ENCODE results near the gene TSPEAR.
A peak's percentile ranks its signal among the peaks of the same experiment; 100 is the strongest.

TSPEAR gene

DNA sequence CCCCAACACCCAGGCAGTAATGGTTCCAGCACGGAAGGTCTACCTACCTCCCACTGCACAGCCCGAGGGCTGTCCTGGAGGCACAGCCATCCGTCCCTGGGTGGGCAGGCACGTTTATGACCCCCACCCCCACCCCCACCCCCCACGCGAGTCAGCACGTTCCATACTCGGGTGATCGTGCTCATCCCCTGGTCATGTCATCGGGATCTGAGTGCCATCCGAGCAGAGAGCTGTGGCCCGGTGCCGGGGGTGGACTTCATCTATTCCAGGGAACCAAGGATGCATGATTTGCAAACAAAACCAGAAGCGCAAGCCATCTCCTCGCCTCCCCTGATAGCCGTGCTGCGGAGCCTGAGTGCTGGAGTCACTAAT, 1.1 kb downstream of the TSPEAR start:
- in situ Hi-C loops (cut with MboI; ENCODE audit: low sequenced_read_pairs, unreplicated experiment): no loop called here
- no peak for DNase-seq (ENCODE audit: low spot score)
- TF ChIP-seq, protein P1, sequence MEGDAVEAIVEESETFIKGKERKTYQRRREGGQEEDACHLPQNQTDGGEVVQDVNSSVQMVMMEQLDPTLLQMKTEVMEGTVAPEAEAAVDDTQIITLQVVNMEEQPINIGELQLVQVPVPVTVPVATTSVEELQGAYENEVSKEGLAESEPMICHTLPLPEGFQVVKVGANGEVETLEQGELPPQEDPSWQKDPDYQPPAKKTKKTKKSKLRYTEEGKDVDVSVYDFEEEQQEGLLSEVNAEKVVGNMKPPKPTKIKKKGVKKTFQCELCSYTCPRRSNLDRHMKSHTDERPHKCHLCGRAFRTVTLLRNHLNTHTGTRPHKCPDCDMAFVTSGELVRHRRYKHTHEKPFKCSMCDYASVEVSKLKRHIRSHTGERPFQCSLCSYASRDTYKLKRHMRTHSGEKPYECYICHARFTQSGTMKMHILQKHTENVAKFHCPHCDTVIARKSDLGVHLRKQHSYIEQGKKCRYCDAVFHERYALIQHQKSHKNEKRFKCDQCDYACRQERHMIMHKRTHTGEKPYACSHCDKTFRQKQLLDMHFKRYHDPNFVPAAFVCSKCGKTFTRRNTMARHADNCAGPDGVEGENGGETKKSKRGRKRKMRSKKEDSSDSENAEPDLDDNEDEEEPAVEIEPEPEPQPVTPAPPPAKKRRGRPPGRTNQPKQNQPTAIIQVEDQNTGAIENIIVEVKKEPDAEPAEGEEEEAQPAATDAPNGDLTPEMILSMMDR (IDR thresholded peaks at IDR 0.05; ENCODE audit: borderline replicate concordance, control extremely low read depth, extremely low read depth, insufficient read depth, missing control alignments): no peak

DNA sequence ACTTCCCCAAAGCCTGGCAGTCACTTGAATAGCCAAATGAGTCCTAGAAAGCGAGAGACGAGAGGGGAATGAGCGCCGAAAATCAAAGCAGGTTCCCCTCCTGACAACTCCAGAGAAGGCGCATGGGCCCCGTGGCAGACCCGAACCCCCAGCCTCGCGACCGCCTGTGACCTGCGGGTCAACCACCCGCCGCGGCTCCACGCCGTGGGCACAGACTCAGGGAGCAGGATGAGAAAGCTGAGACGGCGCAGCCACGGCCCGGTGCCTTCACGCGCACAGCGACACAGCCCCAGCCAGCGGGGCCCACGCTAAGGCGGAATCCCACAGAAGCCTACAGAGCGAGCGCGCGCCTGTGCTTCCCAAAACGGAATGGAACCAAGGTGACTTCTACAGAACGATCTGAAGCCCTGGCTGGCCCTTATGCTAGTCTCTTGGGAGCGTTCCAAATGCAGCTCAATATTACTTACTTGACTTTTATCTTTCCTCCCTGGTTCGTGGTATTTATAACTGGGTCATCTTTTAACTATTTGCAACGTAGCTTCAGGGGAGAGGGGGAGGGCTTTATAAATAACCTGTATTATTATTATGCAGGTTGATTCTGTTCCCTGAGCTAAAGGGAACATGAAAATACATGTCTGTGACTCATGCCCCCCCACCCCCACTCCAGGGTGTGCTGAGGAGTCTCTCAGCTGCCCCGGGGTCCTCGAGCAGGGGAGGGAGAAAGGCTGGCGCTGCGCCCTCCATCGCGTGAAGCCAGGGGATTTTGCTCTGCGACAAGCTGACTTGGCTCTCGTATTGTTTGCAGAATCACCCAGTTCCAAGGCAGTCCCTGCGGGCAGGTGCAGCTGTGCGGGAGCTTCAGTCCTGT, 1.7 kb downstream of the TSPEAR start:
- TF ChIP-seq, protein P1 (IDR thresholded peaks at IDR 0.05; ENCODE audit: borderline replicate concordance, control extremely low read depth, extremely low read depth, insufficient read depth, missing control alignments): no peak
- in situ Hi-C loops (cut with MboI; ENCODE audit: low sequenced_read_pairs, unreplicated experiment): no loop called here
- DNase-seq (ENCODE audit: low spot score): peak; percentile 32

DNA sequence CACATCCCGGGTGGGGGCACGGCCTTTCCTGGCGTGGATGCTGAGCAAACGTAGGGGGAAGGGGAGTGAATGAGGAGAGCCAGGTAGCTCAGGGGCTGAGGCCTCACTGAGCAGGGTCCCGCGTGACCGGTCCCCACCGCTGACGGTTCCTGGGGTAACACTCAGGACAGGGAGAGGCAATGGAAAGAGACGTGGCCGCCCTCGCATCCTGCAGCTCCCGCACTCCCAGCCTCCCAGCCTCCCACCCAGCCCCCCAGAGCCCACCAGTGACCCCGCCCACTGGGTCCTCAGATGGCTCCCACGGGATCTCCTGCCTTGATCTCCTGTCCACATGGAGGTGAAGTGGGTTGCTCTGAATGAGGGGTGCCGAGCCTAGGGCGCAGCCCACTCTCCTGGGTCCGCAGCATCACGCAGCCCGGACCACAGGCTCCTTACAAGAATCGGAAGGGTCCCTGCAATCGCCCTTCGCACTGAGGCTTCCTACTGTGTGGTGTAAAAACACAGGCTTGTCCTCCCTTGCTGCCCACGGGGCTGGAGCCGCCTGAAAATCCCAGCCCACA, 2.4 kb downstream of the TSPEAR start:
- DNase-seq (ENCODE audit: low spot score): peak; percentile 21
- TF ChIP-seq, protein P1 (IDR thresholded peaks at IDR 0.05; ENCODE audit: borderline replicate concordance, control extremely low read depth, extremely low read depth, insufficient read depth, missing control alignments): no peak
- in situ Hi-C loops (cut with MboI; ENCODE audit: low sequenced_read_pairs, unreplicated experiment): no loop called here

DNA sequence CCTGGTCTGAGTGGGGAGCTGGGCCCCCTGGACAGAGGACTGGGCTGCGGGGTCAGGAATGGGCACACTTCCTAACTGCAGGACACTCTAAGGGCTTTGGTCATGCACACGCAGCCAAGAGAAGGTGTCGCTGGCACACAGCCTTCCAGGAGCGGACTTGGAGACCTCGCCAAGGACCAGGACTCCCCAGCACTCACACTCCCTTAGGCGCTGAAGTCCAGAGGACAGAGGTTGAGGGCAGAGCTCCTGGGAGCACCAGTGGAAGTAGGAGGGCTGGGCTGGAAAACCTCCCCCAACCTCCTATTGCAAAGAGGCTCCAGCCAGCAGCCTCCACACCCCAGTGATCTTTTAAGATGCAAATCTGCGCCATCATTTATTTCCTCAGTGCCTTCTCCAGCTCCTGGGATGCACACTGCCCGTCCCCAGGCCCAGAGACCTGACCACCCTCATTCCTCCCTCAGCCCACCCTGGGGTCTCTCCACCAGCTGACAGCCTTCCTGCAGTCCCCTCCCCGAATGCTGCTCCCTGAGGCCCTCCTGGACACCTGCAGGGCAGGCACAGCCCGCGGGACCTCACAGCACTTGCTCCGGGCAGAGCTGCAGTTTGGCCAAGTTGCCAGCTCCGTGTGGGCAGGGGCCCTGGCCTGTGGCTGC, 3.0 kb downstream of the TSPEAR start:
- TF ChIP-seq, protein P1 (IDR thresholded peaks at IDR 0.05; ENCODE audit: borderline replicate concordance, control extremely low read depth, extremely low read depth, insufficient read depth, missing control alignments): no peak
- in situ Hi-C loops (cut with MboI; ENCODE audit: low sequenced_read_pairs, unreplicated experiment): no loop called here
- peak; percentile 37 for DNase-seq (ENCODE audit: low spot score)

DNA sequence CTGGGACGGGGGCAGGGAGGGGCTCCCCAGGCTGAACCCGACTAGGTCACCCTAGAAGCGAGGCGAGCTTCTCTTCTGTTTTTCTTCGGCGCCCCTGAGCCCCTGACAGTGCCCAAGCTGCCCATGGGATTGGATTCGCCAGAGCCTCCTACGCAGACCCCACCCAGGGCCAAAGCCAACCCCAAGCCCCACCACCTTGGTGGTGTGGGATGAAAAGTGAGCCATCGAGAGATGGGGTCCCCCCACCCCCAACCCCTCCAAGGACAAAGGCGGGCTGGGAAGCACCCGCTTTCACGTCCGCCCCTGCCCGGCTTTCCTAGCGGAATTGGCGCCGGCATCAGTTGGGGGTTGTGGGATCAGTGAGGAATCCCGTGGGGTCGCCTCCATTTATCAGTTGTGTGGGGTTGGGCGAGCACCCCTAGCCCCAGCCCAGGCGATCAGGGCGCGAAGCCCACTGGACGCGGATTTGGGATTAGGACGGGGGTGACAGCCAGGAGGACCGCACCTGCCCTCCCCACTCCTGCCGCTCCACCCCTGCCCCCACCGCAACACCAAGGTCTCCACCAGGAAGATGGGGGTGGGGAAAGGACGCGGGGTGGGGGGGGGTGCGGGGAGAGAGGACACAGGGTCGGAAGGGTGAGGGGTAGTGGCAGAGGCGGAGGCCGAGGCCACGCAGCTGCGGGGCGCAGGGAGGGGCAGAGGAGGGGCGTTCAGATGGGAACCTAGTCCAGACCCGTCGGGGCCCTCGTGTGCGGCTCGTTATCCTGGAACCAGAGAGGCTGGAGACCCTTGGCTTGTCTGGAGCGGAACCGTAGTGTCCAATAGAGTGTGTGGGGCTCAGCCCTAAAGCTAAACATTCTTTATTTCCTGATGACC, 4.4 kb downstream of the TSPEAR start:
- DNase-seq (ENCODE audit: low spot score): no peak
- in situ Hi-C loops (cut with MboI; ENCODE audit: low sequenced_read_pairs, unreplicated experiment): no loop called here
- TF ChIP-seq, protein P1 (IDR thresholded peaks at IDR 0.05; ENCODE audit: borderline replicate concordance, control extremely low read depth, extremely low read depth, insufficient read depth, missing control alignments): no peak

Measured in GM13976 (cell line).